NK-92 (cell line): ENCODE results near the gene FAM163A.
"Not testable (repeated sequence)": the region's sequence is repeated elsewhere in the genome, so short reads cannot be mapped to it uniquely, and the experiment has no call there.

ENCODE experiments used
- DNase-seq: peaks from one replicate; lab custom pipeline; 2025; ENCODE audit not compliant: unreplicated experiment; lab: John Stamatoyannopoulos, UW

The FAM163A gene

GRCh38 chr1:179836686-179837445 is 93.8 kb downstream of the FAM163A start:
- DNase-seq = not testable (repeated sequence)

DNA sequence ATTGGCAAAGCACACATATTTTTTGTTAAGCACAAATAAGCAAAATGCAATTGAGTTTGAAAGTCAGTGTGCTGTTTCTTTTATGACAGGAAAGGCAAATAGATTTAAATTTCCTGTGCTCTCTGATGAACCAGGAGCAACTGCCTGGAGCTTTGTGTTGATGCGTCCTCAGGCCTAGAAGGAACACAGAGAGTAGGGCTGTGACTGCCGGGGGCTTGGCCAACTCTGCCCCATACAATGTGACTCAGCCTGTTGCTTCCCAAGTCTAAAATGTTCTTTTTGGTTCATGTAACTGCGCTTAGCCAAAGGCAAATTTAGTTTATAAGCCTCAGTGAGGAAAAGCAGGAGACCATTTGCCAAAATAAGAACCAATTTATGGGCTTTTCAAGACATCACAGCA is 97.0 kb downstream of the FAM163A start:
- no peak for DNase-seq

- DNase-seq = no peak
These were observed 105.1 kb downstream of the FAM163A start for GRCh38 chr1:179848233-179848632.

GRCh38 chr1:179853102-179853501 is 110.0 kb downstream of the FAM163A start:
- no peak for DNase-seq

DNA sequence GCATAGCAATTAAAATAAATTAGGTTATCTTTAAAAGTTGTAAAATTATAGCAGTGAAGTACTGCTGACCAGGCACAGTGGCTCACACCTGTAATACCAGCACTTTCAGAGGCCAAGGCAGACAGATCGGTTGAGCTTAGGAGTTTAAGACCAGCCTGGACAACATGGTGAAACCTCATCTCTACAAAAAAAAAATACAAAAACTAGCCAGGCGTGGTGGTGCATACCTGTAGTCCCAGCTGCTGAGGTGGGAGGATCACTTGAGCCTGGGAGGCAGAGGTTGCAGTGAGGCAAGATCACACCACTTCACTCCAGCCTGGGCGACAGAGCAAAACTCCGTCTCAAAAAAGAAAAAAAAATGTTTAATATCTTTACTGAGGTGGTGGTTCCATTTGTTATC is 112.7 kb downstream of the FAM163A start:
- DNase-seq = not testable (repeated sequence)

DNA sequence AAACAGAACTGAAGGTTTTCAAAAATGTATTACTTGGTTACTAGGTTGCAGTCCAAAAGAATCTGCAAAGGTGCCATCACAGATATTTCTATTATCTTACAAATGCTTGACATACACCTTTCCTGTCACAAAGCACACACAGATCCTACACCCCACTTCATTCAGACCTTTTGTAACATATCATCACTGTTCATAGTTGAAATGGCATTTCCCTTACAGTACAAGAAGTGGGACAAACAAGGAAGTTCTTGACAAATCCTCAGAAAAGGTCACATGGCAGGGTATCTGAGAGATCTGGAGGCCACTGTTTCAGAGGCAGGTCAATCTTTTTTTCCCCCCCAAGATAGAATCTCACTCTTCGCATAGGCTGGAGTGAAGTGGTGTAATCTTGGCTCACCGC is 113.2 kb downstream of the FAM163A start:
- DNase-seq = no peak

DNA sequence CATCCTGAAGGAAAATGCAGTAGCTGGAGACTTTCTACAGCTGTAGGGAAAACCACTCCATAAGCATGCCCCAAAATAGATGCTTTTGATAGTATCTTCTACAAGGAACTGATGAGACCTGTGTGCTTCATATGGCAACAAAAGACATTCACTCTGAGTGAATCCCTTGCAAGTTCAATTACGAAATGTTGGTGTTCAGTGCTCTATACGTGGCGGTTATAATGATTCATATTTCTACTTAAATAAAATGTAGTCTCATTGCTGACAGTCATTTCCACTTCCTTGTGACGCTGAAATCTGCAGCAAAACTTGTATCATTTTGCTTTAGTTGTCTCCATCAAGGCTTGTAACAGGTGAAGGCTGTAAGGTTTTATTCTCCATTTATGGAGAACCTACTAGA is 113.9 kb downstream of the FAM163A start:
- no peak for DNase-seq

DNA sequence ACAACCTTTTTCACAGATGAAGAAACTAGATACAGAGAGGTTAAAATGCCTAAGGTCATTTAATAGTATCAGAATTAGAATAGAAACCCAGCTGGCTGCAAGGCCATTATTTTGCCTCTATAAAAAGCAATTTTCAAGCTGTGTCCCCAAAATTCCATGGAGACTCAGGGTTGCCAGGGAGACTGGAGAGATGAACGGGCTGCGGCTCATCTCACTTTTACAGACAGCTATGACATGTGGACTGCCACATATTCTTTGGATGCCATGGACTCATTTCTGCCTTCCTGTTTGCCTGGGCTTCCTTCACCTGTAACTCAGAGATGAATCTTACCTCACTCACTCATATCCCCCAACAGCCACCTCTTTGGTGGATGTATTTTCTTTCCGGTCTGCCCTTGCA is 117.6 kb downstream of the FAM163A start:
- DNase-seq = no peak

- DNase-seq = no peak
These were observed 122.3 kb downstream of the FAM163A start for GRCh38 chr1:179865377-179865776.
